ENCODE results near the gene ARHGEF1.
"Not testable (repeated sequence)": the region's sequence is repeated elsewhere in the genome, so short reads cannot be mapped to it uniquely, and the experiment has no call there.

The ARHGEF1 gene

DNA sequence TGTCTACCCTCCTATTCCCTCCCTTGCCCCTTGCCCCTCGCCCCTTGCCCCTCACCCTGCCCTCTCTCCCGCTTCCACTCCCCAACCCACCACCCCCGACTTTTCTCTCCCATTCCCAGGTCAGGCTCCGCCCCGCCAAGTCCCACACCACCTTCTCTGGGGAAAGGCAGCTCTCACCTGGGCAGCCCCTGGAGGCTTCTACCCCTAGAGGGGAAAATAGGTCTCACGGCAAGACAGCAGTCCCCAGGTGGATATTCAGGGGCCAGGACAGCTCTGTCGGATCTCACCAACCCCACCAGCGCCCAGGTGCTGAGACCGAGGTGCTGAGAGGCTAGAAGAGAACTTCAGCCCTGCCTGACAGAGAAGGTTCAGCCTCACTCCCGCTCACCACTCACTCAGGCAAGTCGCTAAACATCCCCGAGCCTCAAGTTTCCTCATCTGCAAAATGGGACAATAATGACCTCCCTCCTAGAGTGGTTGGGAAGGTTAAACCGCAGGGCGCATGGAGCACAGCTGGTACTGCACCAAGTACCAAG, 46.6 kb downstream of the ARHGEF1 start:
- no peak for DNase-seq (ENCODE audit: low read depth in 3 of 3, low spot score in 1 of 3)

DNA sequence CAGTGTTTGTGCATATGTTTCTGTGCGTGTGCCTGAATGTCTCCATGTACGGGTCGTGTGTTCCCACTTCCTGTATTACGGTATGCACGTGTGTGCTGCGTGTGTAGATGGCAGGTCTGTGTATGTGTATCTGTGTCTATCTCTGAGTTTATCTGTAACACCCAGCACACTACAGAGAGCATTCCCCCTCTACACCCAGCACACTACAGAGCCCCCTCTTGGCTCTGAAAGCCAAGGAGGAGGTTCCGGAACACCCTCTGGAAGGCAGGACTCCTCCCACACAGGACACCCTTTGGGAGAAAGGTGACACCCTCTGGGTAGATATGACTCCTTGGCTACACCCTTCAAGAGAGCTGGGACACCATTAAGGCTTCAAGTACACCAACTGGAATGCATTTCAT, 47.3 kb downstream of the ARHGEF1 start:
- no peak for DNase-seq (ENCODE audit: low read depth in 3 of 3, low spot score in 1 of 3)

- no peak for DNase-seq (ENCODE audit: low read depth in 3 of 3, low spot score in 1 of 3)
These were observed 48.1 kb downstream of the ARHGEF1 start for GRCh38 chr19:41930926-41931592.

- no peak for DNase-seq (ENCODE audit: low read depth in 3 of 3, low spot score in 1 of 3)
These were observed 49.3 kb downstream of the ARHGEF1 start for GRCh38 chr19:41932259-41932719.

- DNase-seq (ENCODE audit: low read depth in 3 of 3, low spot score in 1 of 3): no peak
These were observed 49.8 kb downstream of the ARHGEF1 start for GRCh38 chr19:41932720-41933332.

GRCh38 chr19:41933693-41934426, 50.9 kb downstream of the ARHGEF1 start:
- DNase-seq (ENCODE audit: low read depth in 3 of 3, low spot score in 1 of 3): no peak

DNA sequence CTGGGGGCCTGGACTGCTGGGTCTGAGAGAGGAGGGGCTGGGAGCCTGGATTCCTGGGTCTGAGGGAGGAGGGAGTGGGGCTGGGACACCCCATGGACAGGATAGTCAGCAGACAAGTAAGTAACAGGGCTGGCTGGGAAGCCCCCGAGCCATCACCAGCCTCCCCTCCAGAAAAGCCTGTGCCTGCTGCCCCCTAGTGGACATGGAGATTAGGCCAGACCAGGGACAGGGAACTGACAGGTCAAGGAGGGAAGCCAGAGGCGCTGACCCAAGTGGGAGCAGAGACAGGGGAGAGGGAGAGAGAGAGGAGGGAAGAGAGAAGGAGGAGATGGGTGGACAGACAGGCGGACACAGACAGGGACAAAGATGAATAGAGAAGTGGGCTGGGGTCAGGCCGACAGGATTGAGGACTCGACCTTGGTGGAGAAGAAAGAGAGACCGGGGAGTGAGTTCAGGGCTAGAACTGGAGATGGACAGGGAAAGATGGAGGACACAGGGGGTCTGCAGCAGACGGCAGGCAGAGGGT, 51.9 kb downstream of the ARHGEF1 start:
- DNase-seq (ENCODE audit: low read depth in 3 of 3, low spot score in 1 of 3): peak in 2 of 3 donors; percentile 59 to 64

DNA sequence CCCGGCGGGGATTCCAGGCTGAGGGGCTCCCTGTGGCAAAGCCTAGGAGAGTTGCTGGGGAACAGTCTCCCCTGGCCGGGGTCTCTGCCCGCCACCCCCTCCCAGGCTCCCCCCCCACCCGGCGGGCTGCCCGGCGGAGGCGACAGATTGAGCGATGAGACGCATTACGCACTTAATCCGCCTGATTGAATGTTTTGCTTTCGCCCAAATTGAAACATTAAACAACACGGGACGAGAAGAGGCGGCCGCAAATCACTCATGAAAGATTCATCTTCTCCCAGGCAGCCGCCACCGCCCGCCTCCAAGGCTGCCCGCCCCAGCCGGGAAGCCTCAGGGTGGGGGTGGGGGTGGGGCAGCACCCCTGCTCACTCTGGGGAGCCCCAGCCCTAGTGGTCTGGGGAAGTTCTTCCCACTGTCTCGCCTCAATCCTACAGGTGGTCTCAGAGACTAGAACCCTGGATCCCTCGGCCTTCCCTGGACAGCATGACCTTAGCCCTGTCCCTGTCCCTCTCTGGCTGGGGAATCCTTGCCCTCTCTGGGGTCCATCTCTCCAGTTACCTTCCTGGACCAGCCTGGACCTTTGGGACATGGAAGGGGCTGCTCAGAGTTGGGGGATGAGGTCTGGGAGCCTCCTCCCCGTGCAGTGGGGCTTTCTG, 52.9 kb downstream of the ARHGEF1 start:
- no peak for DNase-seq (ENCODE audit: low read depth in 3 of 3, low spot score in 1 of 3)

DNA sequence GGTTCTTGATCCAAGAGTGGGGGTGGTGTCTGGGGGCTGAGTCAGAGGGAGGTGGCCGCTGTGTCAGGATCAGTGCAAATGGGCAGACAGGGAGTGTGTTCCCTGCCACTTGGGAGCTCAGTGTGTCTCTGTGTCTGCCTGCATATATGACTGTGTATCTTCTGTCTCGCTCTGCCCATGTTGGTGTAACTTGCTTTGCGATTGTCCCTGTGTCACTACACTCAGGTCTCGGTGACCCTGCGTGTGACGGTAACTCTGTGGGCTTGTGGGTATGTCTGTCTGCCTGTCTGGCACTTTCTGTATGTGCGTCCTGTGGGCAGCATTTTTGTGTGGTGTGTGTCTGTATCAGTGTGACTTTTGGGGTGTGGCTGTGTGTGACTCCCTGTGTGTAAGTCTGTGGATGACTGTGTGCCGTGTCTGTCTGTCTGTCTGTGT, 53.4 kb downstream of the ARHGEF1 start:
- DNase-seq (ENCODE audit: low read depth in 3 of 3, low spot score in 1 of 3): no peak

GRCh38 chr19:41936961-41937360, 54.0 kb downstream of the ARHGEF1 start:
- no peak for DNase-seq (ENCODE audit: low read depth in 3 of 3, low spot score in 1 of 3)

- no peak for DNase-seq (ENCODE audit: low read depth in 3 of 3, low spot score in 1 of 3)
These were observed 54.8 kb downstream of the ARHGEF1 start for GRCh38 chr19:41937525-41938468.

DNA sequence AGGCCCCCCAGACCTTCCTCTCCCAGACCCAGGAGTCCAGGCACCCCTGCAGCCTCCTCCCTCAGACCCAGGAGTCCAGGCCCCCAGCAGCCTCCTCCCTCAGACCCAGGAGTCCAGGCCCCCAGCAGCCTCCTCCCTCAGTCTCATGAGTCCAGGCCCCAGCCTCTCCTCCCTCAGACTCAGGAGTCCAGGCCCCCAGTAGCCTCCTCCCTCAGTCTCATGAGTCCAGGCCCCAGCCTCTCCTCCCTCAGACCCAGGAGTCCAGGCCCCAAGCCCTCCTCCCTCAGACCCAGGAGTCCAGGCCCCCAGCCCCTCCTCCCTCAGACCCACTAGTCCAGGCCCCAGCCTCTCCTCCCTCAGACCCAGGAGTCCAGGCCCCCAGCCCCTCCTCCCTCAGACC, 56.2 kb downstream of the ARHGEF1 start:
- DNase-seq (ENCODE audit: low read depth in 3 of 3, low spot score in 1 of 3): not testable (repeated sequence)

DNA sequence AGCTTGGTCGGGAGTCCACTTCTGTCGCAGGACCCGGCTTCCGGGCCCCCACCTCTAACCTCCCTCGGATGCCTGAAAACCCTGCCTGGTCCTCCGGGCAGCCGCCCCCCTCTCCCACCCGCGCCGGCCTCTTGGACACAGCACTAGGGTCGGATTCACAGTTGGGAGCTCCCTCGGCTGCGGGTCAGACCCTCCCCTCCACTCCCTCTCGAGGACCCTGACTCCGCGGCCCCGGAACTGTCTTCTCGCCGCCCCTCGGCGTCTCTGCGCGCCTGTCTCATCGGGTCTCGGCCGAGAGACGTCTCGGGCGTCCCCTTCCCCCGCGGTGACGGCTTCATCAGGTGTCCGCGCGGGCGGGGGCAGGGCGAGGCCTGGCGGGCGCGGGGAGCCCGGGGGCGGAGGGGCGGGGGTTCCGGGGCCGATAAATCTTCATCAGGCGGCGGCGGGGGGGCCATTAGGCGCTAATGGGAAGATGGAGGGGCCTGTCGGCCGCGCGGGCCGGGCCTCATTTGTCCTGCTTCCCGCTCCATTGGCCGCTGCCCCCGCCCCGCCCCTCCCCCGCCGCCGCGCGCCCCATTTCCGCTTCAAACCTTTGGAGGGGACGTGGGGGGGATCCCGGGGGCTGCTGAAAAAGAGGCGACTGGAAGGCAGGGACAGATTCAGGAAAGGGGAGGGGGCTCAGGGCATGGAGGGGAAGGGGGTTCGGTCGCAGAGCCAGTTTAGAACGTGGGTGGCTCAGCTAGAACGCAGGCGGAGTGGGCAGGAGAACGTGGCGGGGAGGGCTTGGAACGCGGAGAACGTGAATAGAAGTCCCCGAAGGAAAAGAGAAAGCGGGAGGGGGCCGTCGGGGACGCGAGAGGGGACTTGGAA, 57.1 kb downstream of the ARHGEF1 start:
- peak in 1 of 3 donors; percentile 47 for DNase-seq (ENCODE audit: low read depth in 3 of 3, low spot score in 1 of 3)

DNA sequence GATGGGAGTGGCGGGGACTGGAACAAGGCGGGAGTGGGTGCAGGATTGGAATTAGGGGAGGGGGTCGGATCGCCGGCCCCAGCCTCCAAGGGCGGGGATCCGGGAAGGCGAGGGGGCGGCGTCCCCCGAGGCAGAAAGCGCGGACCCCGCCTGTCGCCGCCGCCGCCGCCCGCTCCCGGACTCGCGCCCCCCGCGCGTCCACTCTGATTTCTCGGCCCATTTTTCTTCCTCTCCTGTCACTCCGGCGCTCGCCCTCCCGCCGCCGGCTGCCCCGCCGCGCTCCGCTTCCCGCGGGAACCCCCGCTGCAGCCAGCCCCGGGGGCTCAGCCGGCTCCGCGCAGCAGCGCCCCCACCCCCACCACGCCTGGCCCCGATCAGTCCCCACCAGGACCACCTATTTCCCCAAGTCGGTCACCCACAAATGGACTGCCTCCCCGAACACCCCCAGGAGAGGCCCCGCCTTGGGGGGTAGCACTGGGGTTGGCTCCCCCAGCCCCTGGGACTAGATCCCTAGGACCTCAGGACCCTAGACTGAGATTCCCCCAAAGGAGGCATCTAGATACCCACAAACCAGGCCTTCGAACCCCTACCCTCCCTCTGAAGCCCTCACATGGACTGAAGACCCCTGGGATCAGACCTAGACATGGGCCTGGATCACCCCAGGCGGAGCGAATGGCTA, 57.9 kb downstream of the ARHGEF1 start:
- DNase-seq (ENCODE audit: low read depth in 3 of 3, low spot score in 1 of 3): no peak

DNA sequence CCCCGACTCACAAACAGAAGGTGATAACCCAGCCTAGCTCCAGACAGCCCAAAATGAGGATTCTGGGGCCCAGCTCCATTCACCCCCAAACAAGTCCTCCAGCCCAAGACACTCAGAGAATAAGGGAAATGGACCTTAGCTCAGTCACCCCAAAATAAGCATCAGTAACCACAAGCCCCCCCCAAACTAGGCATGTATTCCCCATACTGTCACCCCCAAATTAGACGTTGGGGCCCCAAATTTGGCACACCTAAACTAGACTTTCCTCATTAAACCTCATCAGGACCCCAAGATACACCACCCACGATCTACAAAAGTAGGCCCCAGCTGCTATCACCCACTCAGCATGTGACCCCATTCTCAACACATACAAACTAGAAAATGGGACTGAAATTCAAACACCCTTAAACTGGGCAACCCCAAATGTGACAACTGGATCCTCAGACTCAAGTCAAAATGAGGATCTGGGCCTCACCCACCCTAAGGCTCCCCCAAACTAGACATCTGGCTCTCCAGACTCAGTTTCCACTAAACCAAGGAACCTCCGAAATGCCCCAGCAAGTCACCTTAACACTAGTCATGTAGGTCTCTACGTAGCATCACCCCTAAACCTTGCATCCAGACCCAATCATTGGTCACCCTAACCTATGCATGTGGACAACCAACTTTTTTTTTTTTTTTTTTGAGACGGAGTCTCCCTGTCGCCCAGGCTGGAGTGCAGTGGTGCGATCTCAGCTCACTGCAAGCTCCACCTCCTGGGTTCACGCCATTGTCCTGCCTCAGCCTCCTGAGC, 58.6 kb downstream of the ARHGEF1 start:
- no peak for DNase-seq (ENCODE audit: low read depth in 3 of 3, low spot score in 1 of 3)

GRCh38 chr19:41944336-41944735, 61.4 kb downstream of the ARHGEF1 start:
- no peak for DNase-seq (ENCODE audit: low read depth in 3 of 3, low spot score in 1 of 3)

- peak; percentile 62 to 72 (median 72) for DNase-seq (ENCODE audit: low read depth in 3 of 3, low spot score in 1 of 3)
These were observed 62.3 kb downstream of the ARHGEF1 start for GRCh38 chr19:41945135-41945766.
